Esophagus (tissue), 2 donors: ENCODE measurements around the gene CA11. TPM values are rescaled to one million over a fixed set of nuclear protein-coding genes. Genes with fewer than 3 reads are reported as not detected.

Experiments
- H3K27ac ChIP-seq, 2 donors: one replicate each; pipeline ENCODE4 v1.5.1; 2013; ENCODE audit warnings: low read depth in 2 of 2, mild to moderate bottlenecking in 2 of 2, inconsistent platforms in 1 of 2, low read length in 1 of 2, moderate library complexity in 1 of 2
- H3K27me3 ChIP-seq, 2 donors: one replicate each; pipeline ENCODE4 v1.6.1; 2013; ENCODE audit warnings: low read length in 2 of 2, control low read depth in 1 of 2, mild to moderate bottlenecking in 1 of 2; ENCODE audit not compliant: insufficient read depth in 2 of 2, control insufficient read depth in 1 of 2
- H3K36me3 ChIP-seq, 2 donors: one replicate each; pipeline ENCODE4 v1.6.1; 2013; ENCODE audit warnings: low read length in 1 of 2; ENCODE audit not compliant: control insufficient read depth in 2 of 2, insufficient read depth in 2 of 2
- H3K4me1 ChIP-seq, 2 donors: one replicate each; pipeline ENCODE4 v1.6.1; 2013; ENCODE audit warnings: low read length in 1 of 2; ENCODE audit not compliant: control insufficient read depth in 2 of 2, insufficient read depth in 2 of 2
- H3K4me3 ChIP-seq, 2 donors: one replicate each; pipeline ENCODE4 v1.5.1; 2013; ENCODE audit warnings: low read length in 2 of 2, mild to moderate bottlenecking in 2 of 2, low read depth in 1 of 2, moderate library complexity in 1 of 2
- H3K9me3 ChIP-seq, 2 donors: one replicate each; pipeline ENCODE4 v1.6.1; 2013; ENCODE audit warnings: mild to moderate bottlenecking in 2 of 2, low read depth in 1 of 2, low read length in 1 of 2, moderate library complexity in 1 of 2; ENCODE audit not compliant: control insufficient read depth in 2 of 2, insufficient read depth in 1 of 2
- WGBS, 2 donors: extraction: QIAGEN DNeasy Blood & Tissue Kit; methylation state at CpG; one replicate each; pipeline ENCODE4 v1.1.7; 2013; 5-methylcytosine and 5-hydroxymethylcytosine counted together
- polyA plus RNA-seq, 2 donors: library from polyadenylated mRNA; stranded (reverse); fragments of 200-250 nt; gene quantifications; one replicate each; pipeline ENCODE4 v1.2.3, GENCODE V29; 2013
- donor health status: healthy with polysubstance abuse.
- donor health status: Bipolar disorder and iron deficiency.

CA11 gene
- polyA plus RNA-seq, 2 donors: 6.8 to 12.7 TPM

DNA sequence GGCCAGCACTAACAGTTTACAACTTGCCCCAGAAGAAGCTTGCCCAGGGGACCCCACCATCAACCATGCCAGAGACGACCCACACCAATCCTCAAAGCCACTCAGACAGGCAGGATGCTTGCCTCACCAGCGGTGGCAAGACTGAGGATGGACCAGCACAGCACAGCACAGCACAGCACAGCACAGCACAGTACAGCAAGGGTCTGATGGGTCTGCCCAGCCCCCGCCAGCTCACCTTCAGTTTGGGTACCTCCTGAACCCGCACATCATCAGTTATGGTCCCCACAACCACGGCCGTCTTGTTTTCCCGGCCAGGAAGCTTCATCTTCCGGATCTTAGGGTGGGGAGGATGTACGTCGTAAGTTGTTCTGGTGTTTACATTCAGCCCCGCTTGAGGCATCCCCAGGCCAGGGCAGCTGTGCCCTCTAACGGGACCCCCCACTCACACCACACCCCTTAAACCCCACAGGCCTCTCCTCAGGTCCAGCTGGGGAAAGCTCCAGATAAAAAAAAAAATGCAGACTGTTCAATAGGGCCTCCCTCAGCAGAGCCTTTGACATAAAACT, 29.4 kb downstream of the CA11 start:
- Histone ChIP-seq H3K9me3 (no peaks in the 10 kb centered on the region), H3K27ac (peak overlapping the region; percentile 88 to 93), H3K4me3 (peak overlapping the region; percentile 39 to 91), H3K36me3 (peaks cover 11 to 28% of the 10 kb centered on the region in 2 donors), H3K4me1 (peaks cover 0 to 31% of the 10 kb centered on the region in 2 donors), H3K27me3 (no peaks in the 10 kb centered on the region)
- WGBS, 2 donors: 46 to 51% methylated on average over 12 of the region's 12 CpGs

DNA sequence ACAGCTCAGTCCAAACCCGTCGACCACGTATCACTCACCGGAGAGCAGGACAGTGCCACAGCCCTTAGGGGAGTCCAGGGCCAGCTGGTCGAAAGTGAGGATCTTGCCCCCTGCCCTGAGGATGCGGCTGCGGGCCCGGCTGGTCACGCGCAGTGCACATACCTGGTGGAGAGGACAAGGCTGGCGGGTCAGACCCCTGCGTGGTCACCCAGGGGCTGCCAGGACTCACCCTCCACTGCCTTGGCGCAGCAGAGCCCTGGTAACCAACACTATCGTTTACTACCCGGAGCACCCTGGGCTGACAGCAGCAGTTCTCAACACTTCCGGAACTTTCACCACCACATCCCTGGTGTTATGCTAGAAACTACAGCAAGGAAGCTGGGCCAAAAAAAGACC, 29.9 kb downstream of the CA11 start:
- Histone ChIP-seq H3K36me3 (peaks cover 11 to 28% of the 10 kb centered on the region in 2 donors), H3K27me3 (no peaks in the 10 kb centered on the region), H3K9me3 (no peaks in the 10 kb centered on the region), H3K4me3 (peak overlapping the region in 1 of 2 donors; percentile 18), H3K27ac (peak overlapping the region; percentile 84 to 88), H3K4me1 (peaks cover 0 to 31% of the 10 kb centered on the region in 2 donors)
- WGBS, 2 donors: 74 to 77% methylated on average over 15 to 16 of the region's 16 CpGs

DNA sequence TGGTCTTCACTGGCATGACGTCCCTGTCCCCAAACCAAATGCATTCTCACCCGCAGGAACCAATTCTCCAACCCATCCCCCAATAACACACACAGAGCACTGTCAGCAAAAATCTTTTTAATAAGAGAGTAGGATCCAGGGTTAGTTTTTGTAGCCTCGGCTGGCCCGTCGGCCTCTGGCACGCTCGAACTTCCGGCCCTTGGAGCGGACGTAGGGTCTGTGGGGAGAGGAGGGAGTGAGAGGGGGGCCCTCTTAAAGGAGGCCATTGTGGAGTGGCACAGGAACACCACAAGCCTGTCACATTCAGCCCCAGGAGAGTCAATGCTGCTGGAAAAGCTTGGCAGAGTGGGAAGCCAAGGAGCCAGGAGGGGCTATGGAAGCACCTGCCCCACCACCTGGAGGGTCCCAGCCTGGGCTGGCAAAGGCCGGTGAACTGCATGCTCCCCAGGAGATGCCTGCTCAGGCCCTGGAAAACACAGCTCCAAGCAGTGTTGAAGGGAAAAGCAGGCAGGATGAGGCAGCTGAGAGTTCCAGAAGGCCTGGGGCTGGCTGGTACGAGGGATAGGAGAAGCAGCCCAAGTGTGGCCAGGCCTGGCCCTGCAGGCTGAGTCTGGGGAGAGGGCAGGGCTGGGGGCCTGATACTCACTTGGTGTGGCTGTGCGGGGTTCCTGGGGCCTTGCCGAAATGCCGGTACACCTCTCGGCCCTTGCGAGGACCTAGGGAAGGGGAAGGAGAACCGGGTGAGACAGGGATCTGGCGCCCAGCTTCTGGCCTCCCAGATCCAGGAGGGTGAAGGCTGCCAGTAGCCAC, 30.6 kb downstream of the CA11 start:
- H3K27me3 ChIP-seq: no peaks in the 10 kb centered on the region
- H3K27ac ChIP-seq: peak overlapping the region; percentile 84 to 88
- H3K4me3 ChIP-seq: peak overlapping the region; percentile 1 to 5
- no peaks in the 10 kb centered on the region for H3K9me3 ChIP-seq
- H3K36me3 ChIP-seq: peaks cover 11 to 28% of the 10 kb centered on the region in 2 donors
- peaks cover 0 to 31% of the 10 kb centered on the region in 2 donors for H3K4me1 ChIP-seq
- WGBS, 2 donors: 56 to 62% methylated on average over 19 of the region's 19 CpGs

DNA sequence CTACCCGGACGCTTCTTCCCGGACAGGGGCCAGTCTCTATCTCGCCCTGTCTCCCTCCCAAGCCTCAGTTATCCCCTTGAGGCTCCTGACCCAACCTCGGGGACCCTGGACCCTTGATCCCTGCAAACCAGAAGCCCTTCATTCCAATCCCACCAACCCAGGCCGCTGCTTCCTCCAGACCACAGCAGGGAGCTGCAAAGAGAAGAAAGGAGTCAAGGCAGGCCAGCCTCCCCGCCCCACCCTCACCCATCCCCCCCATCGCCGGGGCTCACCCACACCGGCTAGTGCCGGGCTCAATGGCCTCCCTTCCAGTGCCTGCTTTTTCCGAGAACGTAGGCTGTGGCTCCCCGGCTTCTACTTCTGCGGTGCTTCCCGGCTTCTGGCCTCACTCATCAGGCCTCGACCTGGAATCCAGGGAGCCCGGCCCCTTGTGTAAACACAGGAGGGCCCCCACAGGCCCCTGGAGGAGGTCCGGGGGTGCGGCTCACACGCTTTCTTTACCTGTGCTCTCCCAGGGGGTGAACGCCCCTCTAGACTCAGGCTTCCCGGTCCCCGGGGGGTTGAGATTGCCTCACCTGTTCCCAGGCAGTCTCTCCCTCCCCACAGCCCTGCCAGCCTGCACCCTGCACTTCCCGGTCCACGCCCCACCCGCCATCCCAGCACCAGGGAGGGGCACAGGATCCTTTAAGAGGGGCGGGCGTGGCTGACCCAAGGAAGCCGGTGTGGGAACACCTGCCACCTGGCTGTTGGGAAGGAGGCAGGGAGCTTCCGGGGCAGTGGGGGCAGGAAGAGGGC, 31.4 kb downstream of the CA11 start, which contains the start of gene FAM83E:
Gene FAM83E (minus strand): TSS at position 641 of the 795 bp plus-strand sequence. CDS start 1,704 bp downstream, outside the sequence.
- Histone ChIP-seq H3K27ac (peak within 1 kb of the TSS; percentile 84 to 88), H3K4me1 (peaks cover 0 to 28% of the 10 kb centered on the region in 2 donors), H3K9me3 (no peaks in the 10 kb centered on the region), H3K36me3 (peaks cover 11 to 28% of the 10 kb centered on the region in 2 donors), H3K4me3 (peak within 1 kb of the TSS; percentile 1 to 35), H3K27me3 (no peaks in the 10 kb centered on the region)
- 36 to 51% methylated on average over 31 of the region's 31 CpGs for WGBS, 2 donors

DNA sequence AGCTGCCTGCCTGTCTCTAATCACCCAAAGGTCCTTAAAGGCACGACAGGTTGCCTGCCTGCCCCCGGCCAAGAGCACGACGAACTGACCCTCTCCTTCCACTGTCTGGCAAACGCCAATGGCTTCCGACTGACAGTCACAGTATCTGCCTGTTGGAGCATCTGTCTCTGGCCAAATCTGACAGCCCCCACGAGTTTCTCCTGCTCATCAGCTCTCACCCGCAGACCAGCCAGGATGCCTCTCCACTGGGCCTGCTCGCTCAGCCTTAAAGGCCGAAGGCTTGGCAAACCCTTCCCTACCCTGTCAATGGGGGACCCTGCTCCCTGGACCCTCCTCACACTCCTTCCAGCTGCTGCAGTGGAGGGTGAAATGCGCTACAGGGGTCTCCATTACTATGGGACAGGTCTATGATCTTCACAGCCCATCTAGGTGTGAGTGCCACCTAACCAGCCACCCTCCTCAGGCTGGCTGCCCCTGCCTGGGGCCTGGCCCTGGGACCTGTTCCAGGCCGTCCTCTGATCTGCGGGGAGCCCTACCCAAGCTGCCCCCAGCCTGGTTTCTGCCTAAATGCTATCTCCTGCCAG, 32.0 kb downstream of the CA11 start:
- Histone ChIP-seq H3K27me3 (no peaks in the 10 kb centered on the region), H3K36me3 (peaks cover 11 to 28% of the 10 kb centered on the region in 2 donors), H3K27ac (peak overlapping the region; percentile 84 to 88), H3K9me3 (no peaks in the 10 kb centered on the region), H3K4me1 (peaks cover 0 to 28% of the 10 kb centered on the region in 2 donors), H3K4me3 (peak overlapping the region in 1 of 2 donors; percentile 35)
- WGBS, 2 donors: 71 to 73% methylated on average over 13 of the region's 13 CpGs

DNA sequence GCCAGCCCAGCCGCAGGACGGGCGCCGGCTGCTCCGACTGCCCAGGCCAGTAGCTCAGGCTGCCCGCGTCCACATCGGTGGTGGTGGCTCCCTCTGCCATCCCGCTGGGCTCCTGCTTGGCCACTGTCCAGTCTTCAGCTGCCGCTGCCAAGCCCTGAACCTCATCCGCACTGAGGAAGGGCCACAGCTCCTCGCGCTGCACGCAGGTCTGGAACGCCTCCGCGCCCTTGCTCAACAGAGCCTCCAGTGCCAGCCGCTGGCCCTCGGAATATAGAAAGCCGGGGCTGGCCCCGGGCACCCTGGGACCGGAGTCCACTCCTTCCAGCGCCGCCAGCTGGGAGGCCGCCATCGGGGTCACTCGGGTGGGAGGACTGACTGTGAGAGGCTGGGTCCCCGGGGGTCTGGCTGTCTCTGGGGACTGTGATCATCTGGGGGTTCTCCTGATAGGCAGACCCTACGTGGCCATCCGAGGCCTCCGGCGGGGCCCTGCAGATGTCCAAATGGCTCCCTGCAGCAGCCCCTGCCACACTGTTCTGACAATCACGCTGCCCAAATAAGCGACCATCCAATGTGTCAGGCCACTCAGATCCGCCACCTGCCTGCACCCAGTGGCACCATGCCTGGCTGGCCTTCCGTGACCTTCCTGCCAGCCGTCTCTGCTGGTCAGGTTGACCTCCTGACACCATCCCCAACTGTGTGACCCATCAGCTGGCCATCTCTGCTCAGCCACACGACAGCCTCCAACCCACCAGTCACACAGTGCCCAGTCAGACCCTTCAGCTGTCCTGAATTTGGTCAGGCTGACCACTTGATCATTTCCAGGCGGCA, 32.7 kb downstream of the CA11 start:
- Histone ChIP-seq H3K9me3 (no peaks in the 10 kb centered on the region), H3K27ac (no peak overlapping the region), H3K4me3 (peak overlapping the region in 1 of 2 donors; percentile 35), H3K4me1 (peaks cover 0 to 28% of the 10 kb centered on the region in 2 donors), H3K27me3 (no peaks in the 10 kb centered on the region), H3K36me3 (peaks cover 11 to 28% of the 10 kb centered on the region in 2 donors)
- WGBS, 2 donors: 82 to 84% methylated on average over 38 to 39 of the region's 39 CpGs

DNA sequence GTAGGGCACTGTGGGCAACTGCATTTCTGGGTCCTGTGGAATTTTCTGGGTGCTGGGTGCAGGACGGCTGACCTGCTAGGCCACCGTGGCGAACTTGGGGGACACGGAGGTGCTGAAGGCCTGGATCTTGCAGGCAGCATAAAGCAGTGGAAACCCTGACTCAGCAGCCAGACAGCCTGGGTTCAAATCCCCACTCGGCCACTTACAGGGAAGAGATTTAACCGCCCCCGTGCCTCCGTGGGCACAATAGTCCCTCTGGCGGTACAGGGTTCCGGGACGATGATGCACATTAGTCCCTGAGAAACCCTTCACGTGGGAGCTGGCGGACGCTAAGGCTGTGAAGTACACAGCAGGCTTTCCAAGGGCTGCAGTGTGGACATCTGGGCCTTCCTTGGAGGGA, 34.1 kb downstream of the CA11 start:
- WGBS, 2 donors: 88 to 89% methylated on average over 14 of the region's 14 CpGs
- no peak overlapping the region for H3K4me3 ChIP-seq
- no peaks in the 10 kb centered on the region for H3K27me3 ChIP-seq
- no peak overlapping the region for H3K27ac ChIP-seq
- H3K9me3 ChIP-seq: no peaks in the 10 kb centered on the region
- H3K4me1 ChIP-seq: peaks cover 0 to 21% of the 10 kb centered on the region in 2 donors
- peaks cover 11 to 20% of the 10 kb centered on the region in 2 donors for H3K36me3 ChIP-seq

DNA sequence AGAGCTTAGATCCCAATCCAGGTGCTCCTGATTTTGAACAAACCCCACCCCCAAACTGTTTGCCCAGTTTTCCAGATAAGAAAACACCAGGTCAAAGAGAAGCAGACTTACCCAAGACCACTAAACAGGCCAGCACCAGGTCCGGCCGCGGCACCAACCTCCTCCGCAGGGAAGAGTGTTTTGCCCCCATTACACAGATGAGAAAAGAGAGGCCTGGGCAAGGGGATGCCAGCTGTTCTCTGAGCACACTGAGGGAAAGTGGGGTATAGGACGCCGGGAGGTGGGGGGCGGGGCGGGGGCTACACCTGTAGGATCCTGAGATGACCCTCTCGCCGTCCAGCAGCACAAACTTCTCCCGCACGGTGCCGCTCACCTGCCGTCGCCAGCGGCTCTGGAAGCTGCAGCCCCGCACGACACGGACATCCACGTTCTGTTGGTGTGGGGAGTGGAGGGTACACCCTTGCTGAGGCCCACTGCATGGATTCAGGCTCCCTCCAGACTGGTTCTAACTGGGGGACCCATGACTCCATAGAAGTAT, 36.3 kb downstream of the CA11 start:
- Histone ChIP-seq H3K36me3 (no peaks in the 10 kb centered on the region), H3K27me3 (no peaks in the 10 kb centered on the region), H3K4me3 (no peak overlapping the region), H3K4me1 (peaks cover 0 to 9% of the 10 kb centered on the region in 2 donors), H3K27ac (no peak overlapping the region), H3K9me3 (no peaks in the 10 kb centered on the region)
- 89 to 93% methylated on average over 20 of the region's 20 CpGs for WGBS, 2 donors
